Upper lobe of right lung (tissue), 1 donor: ENCODE results near the gene RPL27A. TPM values are rescaled to one million over a fixed set of nuclear protein-coding genes. Genes with fewer than 3 reads are reported as not detected.

Source experiments
- ATAC-seq: fragments of 200-7000 bp; cut with Tn5 transposase; one replicate; pipeline ENCODE4 v1.9.1; 2020; ENCODE audit warnings: mild to moderate bottlenecking, moderate library complexity
- DNase-seq: peaks from one replicate; pipeline ENCODE4 v3.0.0-alpha.2; 2020
- H3K27ac ChIP-seq: fragments of 200-600 bp; one replicate; pipeline ENCODE4 v1.8.0; 2022
- H3K27me3 ChIP-seq: fragments of 200-600 bp; one replicate; pipeline ENCODE4 v1.8.0; 2022; ENCODE audit warnings: mild to moderate bottlenecking
- H3K36me3 ChIP-seq: fragments of 200-600 bp; one replicate; pipeline ENCODE4 v1.8.0; 2022
- H3K4me1 ChIP-seq: fragments of 200-600 bp; one replicate; pipeline ENCODE4 v1.8.0; 2022
- H3K4me3 ChIP-seq: fragments of 200-600 bp; one replicate; pipeline ENCODE4 v1.8.0; 2022; ENCODE audit warnings: mild to moderate bottlenecking
- H3K9me3 ChIP-seq: fragments of 200-600 bp; one replicate; pipeline ENCODE4 v1.8.0; 2022
- intact Hi-C: fragments of 100-400 bp; cut with DNase I; formaldehyde crosslinking; loops from one replicate; pipeline ENCODE4 v1.11.0; 2022
- total RNA-seq: library from RNA; stranded (reverse); fragmentation: NEBNext Ultra II Directional; extraction: Animal tissue kit (Norgen Biotek cat#: 25700); gene quantifications from one replicate; pipeline ENCODE4 v1.2.1, GENCODE V29; 2021
- TF ChIP-seq, protein P1 (sequence below): fragments of 200-600 bp; IDR thresholded peaks from one replicate; pipeline ENCODE4 v1.8.0; 2022; ENCODE audit warnings: antibody characterized with exemption
- donor health status: DM: no; HTN: yes; CAD: no; lungs with severe emphysema.

RPL27A gene
- total RNA-seq, 1 donor from 2014 or later: 835 TPM

GRCh38 chr11:8693555-8693954 is 11.0 kb downstream of the RPL27A start:
- Histone ChIP-seq H3K27me3 (no peaks in the 10 kb centered on the region), H3K9me3 (no peaks in the 10 kb centered on the region), H3K4me1 (peaks cover 7% of the 10 kb centered on the region), H3K36me3 (peaks cover 72% of the 10 kb centered on the region), H3K4me3 (no peak overlapping the region), H3K27ac (no peak overlapping the region)
- DNase-seq (no peak), ATAC-seq (no peak)
- intact Hi-C loops: no loop called here
- TF ChIP-seq, protein P1, sequence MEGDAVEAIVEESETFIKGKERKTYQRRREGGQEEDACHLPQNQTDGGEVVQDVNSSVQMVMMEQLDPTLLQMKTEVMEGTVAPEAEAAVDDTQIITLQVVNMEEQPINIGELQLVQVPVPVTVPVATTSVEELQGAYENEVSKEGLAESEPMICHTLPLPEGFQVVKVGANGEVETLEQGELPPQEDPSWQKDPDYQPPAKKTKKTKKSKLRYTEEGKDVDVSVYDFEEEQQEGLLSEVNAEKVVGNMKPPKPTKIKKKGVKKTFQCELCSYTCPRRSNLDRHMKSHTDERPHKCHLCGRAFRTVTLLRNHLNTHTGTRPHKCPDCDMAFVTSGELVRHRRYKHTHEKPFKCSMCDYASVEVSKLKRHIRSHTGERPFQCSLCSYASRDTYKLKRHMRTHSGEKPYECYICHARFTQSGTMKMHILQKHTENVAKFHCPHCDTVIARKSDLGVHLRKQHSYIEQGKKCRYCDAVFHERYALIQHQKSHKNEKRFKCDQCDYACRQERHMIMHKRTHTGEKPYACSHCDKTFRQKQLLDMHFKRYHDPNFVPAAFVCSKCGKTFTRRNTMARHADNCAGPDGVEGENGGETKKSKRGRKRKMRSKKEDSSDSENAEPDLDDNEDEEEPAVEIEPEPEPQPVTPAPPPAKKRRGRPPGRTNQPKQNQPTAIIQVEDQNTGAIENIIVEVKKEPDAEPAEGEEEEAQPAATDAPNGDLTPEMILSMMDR: no peak

DNA sequence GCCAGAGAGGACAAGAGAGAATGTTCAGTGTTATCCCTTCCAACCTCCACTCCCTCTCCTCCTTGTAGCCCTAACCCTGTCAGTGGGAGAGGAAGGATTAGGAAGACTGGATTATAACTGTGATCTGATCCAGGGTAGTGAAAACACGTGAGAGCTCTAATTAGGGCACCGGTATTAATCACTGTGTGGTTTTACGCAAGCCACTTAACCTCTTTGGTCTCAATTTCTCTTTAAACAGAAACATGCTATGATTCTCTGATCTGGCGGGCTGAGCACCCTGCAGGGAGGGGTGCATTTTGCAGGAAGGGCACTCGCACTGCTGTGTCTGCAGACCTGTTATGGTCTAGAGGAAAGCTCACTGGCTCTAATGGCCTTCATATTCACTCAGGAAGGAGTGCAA is 11.5 kb downstream of the RPL27A start:
- DNase-seq (no peak), ATAC-seq (no peak)
- Histone ChIP-seq H3K27me3 (no peaks in the 10 kb centered on the region), H3K27ac (no peak overlapping the region), H3K4me3 (no peak overlapping the region), H3K9me3 (no peaks in the 10 kb centered on the region), H3K36me3 (peaks cover 77% of the 10 kb centered on the region), H3K4me1 (peaks cover 7% of the 10 kb centered on the region)
- TF ChIP-seq, protein P1: no peak
- intact Hi-C loops: no loop called here

GRCh38 chr11:8697054-8697453 is 14.5 kb downstream of the RPL27A start:
- no peaks in the 10 kb centered on the region for H3K27me3 ChIP-seq
- TF ChIP-seq, protein P1: no peak
- intact Hi-C loops: no loop called here
- no peak overlapping the region for H3K4me3 ChIP-seq
- H3K36me3 ChIP-seq: peaks cover 75% of the 10 kb centered on the region
- H3K27ac ChIP-seq: no peak overlapping the region
- H3K4me1 ChIP-seq: no peaks in the 10 kb centered on the region
- no peaks in the 10 kb centered on the region for H3K9me3 ChIP-seq
- no peak for DNase-seq
- ATAC-seq: no peak

DNA sequence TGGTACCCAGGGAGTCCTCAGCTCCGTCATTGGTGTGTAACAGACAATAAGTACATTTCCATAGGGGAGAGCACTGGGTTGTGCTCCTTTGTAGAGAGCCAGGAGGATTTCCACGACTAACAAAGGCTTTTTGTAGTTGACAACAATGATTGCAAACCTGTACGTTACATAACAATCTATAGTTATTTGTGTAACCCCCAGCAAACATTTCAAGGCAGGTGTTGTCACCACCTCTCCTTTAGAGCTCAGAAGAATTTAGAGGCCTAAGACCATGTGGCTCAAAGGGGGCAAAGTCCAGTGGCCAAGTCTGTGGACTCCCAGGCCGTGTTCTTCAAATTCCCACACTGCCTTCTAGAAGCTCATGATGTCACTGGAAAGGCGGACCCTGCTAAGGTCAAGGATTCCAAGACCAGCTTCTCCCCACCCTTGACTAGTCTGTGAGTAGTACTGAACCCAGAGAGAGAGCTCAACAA is 15.8 kb downstream of the RPL27A start:
- H3K4me1 ChIP-seq: no peaks in the 10 kb centered on the region
- DNase-seq: no peak
- H3K27me3 ChIP-seq: no peaks in the 10 kb centered on the region
- ATAC-seq: no peak
- no peaks in the 10 kb centered on the region for H3K9me3 ChIP-seq
- intact Hi-C loops: no loop called here
- H3K4me3 ChIP-seq: no peak overlapping the region
- peaks cover 62% of the 10 kb centered on the region for H3K36me3 ChIP-seq
- TF ChIP-seq, protein P1: no peak
- no peak overlapping the region for H3K27ac ChIP-seq

- Histone ChIP-seq H3K4me1 (no peaks in the 10 kb centered on the region), H3K36me3 (peaks cover 56% of the 10 kb centered on the region), H3K27me3 (no peaks in the 10 kb centered on the region), H3K4me3 (no peak overlapping the region), H3K9me3 (no peaks in the 10 kb centered on the region), H3K27ac (no peak overlapping the region)
- no peak for DNase-seq
- TF ChIP-seq, protein P1: no peak
- intact Hi-C loops: no loop called here
- no peak for ATAC-seq
These were observed 16.4 kb downstream of the RPL27A start for GRCh38 chr11:8698917-8699441.

DNA sequence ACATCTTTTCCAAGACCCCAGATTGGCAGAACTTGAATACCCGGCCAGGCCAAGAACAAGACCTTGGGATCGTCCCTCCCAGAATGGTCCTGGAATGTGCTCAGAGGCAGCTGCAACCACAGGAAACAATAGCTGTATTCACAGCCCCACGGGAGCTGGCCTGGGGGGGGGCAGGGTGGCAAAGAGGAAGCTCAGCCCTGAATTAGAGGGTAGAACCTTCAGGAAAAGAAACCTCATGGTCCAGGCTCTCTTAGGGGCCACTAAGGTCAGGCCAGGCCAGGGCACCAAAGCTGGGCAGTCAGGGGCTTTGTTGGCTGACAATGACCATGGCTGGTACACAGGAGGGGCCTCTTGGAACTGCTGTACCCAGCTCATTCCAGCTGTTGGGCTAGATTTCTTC is 17.3 kb downstream of the RPL27A start:
- TF ChIP-seq, protein P1: no peak
- Histone ChIP-seq H3K36me3 (peaks cover 47% of the 10 kb centered on the region), H3K9me3 (no peaks in the 10 kb centered on the region), H3K27me3 (no peaks in the 10 kb centered on the region), H3K27ac (no peak overlapping the region), H3K4me1 (no peaks in the 10 kb centered on the region), H3K4me3 (no peak overlapping the region)
- intact Hi-C loops: no loop called here
- DNase-seq (no peak), ATAC-seq (peak; percentile 7)
